IMR-90 (cell line): ENCODE measurements around the gene RAB11FIP3.

Experiments used
- CTCF ChIP-seq: conservative IDR thresholded peaks from 2 replicates; pipeline ENCODE4 v1.5.1; 2012; ENCODE audit warnings: mild to moderate bottlenecking, low read depth, low read length, improper control_type of control experiment
- ELK1 ChIP-seq: fragments of 150-350 bp; IDR thresholded peaks from 2 replicates; pipeline ENCODE4 v1.6.1; 2016; ENCODE audit warnings: low read depth, mild to moderate bottlenecking, low read length, moderate library complexity, borderline replicate concordance
- FOS ChIP-seq: fragments of 150-350 bp; IDR thresholded peaks from 2 replicates; pipeline ENCODE4 v1.6.1; 2016; ENCODE audit warnings: low read depth, low read length
- POLR2A ChIP-seq: IDR thresholded peaks from 2 replicates; pipeline ENCODE4 v1.6.1; 2012; ENCODE audit warnings: mild to moderate bottlenecking, low read depth, low read length
- RAD21 ChIP-seq: IDR thresholded peaks from 2 replicates; pipeline ENCODE4 v1.6.1; 2012; ENCODE audit warnings: low read length, improper control_type of control experiment
- SMC3 ChIP-seq: fragments of 150-350 bp; IDR thresholded peaks from 2 replicates; pipeline ENCODE4 v1.6.1; 2016; ENCODE audit warnings: low read depth, mild to moderate bottlenecking, antibody characterized with exemption, low read length, moderate library complexity

- TF ChIP-seq ELK1: no peak
- no peak for TF ChIP-seq RAD21
- no peak for TF ChIP-seq CTCF
- TF ChIP-seq FOS: no peak
- no peak for TF ChIP-seq SMC3
- no peak for TF ChIP-seq POLR2A
Observed at GRCh38 chr16:559411-560203, 134.2 kb downstream of the RAB11FIP3 start.
